Measurements from ENCODE around the gene GNB2.

GNB2 gene

DNA sequence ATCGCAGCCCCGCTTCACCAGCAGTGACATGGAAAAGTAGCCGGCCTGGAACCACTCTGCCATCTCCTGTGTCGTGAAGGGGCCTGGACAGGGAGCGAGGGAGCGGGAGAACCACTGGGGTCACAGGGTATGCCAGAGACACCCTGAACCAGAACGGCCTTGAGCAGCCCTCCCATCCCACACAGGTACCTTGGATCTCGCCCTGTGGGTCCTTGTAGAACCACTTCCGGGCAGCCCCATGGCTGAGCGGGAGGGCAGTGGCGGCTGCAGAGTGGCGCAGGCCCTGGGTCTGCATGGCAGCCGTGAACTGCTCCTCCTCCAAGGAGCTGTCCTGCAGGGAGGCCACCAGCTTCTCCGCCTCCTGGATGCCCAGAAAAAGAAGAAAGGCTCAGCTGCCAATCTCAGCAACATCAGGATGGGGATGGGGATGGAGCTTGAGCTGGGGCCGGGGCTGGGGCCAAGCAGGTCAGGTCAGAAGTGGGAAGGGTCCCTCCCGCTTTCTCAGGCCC lies 11.0 kb downstream of the GNB2 start:
- POLR2A ChIA-PET (ENCODE audit: low non-redundant PET) = interaction anchor here (0.6 to 0.7 kb wide), 2 partner anchors 97 to 169 kb away, joined by 3 to 7 read pairs; no protein-coding TSS in a partner anchor
- no peak for DNase-seq (ENCODE audit: low spot score)
- H3K27ac ChIP-seq = peak overlapping the region; percentile 92
- CTCF ChIA-PET = interaction anchor here (0.5 kb wide), 1 partner anchor 43 kb away, joined by 3 read pairs; no protein-coding TSS in a partner anchor
- TF ChIP-seq CTCF (conservative IDR thresholded peaks at IDR 0.05; ENCODE audit: low read depth) = no peak

DNA sequence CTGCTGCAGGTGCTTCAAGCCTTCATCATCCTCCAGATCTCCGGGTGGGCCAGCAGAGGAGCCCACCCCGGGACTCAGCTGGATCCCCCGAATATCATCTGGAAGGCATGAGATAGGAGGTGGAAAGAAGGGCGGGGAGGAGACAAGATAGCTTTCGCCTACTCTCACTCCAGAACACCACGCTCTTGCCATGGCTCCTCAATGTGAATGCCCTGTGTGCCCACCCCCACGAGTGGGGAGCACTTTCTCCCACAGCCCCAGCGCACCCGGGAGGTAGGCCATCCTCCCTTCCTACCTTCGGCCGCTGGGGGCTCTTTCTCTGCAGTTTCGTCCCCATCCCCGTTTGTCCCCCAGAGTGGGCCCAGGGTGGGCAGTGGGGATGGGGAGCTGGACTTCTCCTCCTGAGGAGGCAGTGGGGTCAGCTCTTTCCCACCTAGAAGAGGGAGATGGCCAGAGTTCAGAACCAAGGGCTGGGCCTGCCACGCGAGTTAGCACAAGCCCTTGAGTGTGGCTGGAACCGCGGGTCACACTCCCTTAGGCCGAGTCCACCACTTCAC lies 11.6 kb downstream of the GNB2 start:
- no peak for TF ChIP-seq CTCF (conservative IDR thresholded peaks at IDR 0.05; ENCODE audit: low read depth)
- ChIA-PET CTCF (interaction anchor here (0.5 kb wide), 1 partner anchor 42 kb away, joined by 3 read pairs; no protein-coding TSS in a partner anchor), POLR2A (ENCODE audit: low non-redundant PET) (interaction anchor here (0.6 kb wide), 1 partner anchor 98 kb away, joined by 3 read pairs; no protein-coding TSS in a partner anchor)
- no peak for DNase-seq (ENCODE audit: low spot score)
- peak overlapping the region; percentile 92 for H3K27ac ChIP-seq

- no peak for TF ChIP-seq CTCF (conservative IDR thresholded peaks at IDR 0.05; ENCODE audit: low read depth)
- CTCF ChIA-PET = interaction anchor here (1.1 kb wide), 1 partner anchor 46 kb away, joined by 5 read pairs; no protein-coding TSS in a partner anchor
- no peak for DNase-seq (ENCODE audit: low spot score)
- POLR2A ChIA-PET (ENCODE audit: low non-redundant PET) = no interaction called here
- peak overlapping the region; percentile 92 for H3K27ac ChIP-seq
Observed at GRCh38 chr7:100685631-100686145, 12.1 kb downstream of the GNB2 start.

GRCh38 chr7:100686201-100686821 lies 12.8 kb downstream of the GNB2 start:
- ChIA-PET POLR2A (ENCODE audit: low non-redundant PET) (no interaction called here), CTCF (interaction anchor here (1.1 kb wide), 1 partner anchor 47 kb away, joined by 5 read pairs; no protein-coding TSS in a partner anchor)
- TF ChIP-seq CTCF (conservative IDR thresholded peaks at IDR 0.05; ENCODE audit: low read depth) = no peak
- peak overlapping the region; percentile 92 for H3K27ac ChIP-seq
- no peak for DNase-seq (ENCODE audit: low spot score)

DNA sequence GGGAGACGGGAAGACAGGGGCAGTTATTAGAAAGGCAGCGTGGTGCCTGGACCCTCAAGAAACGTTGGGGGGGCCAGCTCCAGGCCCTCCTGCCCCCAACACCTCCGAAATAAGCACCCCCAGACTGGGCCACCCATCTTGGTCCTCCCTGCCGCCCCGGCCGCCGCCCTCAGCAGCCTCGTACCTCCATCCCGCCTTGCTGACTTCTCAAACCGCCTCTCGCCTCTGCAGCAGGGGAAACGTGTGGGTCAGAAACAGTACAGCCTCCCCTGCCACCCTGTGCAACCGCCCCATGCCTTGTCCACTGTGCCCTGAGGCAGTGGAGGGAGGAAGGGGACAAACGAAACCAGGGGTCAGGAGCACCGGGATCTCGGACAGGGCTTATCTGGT lies 13.3 kb downstream of the GNB2 start:
- CTCF ChIA-PET = no interaction called here
- H3K27ac ChIP-seq = peak overlapping the region; percentile 85; the same call in 1 of the 2 replicates
- TF ChIP-seq CTCF (conservative IDR thresholded peaks at IDR 0.05; ENCODE audit: low read depth) = no peak
- POLR2A ChIA-PET (ENCODE audit: low non-redundant PET) = no interaction called here
- no peak for DNase-seq (ENCODE audit: low spot score)

- no peak for TF ChIP-seq CTCF (conservative IDR thresholded peaks at IDR 0.05; ENCODE audit: low read depth)
- CTCF ChIA-PET = interaction anchor here (1.0 kb wide), 1 partner anchor 12 kb away, joined by 3 read pairs; no protein-coding TSS in a partner anchor
- no peak for DNase-seq (ENCODE audit: low spot score)
- H3K27ac ChIP-seq = peak overlapping the region; percentile 85
- POLR2A ChIA-PET (ENCODE audit: low non-redundant PET) = interaction anchor here (0.6 kb wide), 1 partner anchor 7 kb away, joined by 3 read pairs; no protein-coding TSS in a partner anchor
Observed at GRCh38 chr7:100687261-100687660, 13.7 kb downstream of the GNB2 start.
